K562 (cell line): ENCODE results near the gene CHMP2A. TPM values are rescaled to one million over a fixed set of nuclear protein-coding genes. Genes with fewer than 3 reads are reported as not detected.

Source experiments
- ATAC-seq: fragments of 200-7000 bp; cut with Tn5 transposase; 3 replicates; pipeline ENCODE4 v1.9.1; 2020; ENCODE audit warnings: moderate library complexity
- BruUV-seq: library from RNA; stranded (reverse); fragments of 400-500 nt; replicated peaks from 2 replicates; lab custom pipeline; 2021; lab: Mats Ljungman, UMichigan
- CTCF ChIA-PET: fragments of 300-600 bp; formaldehyde crosslinking; extraction: SDS; loops from one replicate; lab custom pipeline; 2021; ENCODE audit warnings: low intra/inter-chr PET ratio; lab: Yijun Ruan, JAX
- POLR2A ChIA-PET: fragments of 300-600, 350-650 bp; sonication (Branson Sonifier 250); formaldehyde crosslinking; extraction: SDS; loops from one replicate; lab custom pipeline; 2021; ENCODE audit warnings: antibody characterized with exemption, inconsistent platforms; lab: Yijun Ruan, JAX
- DNase-seq, 4 experiments: peaks; one replicate each; pipeline versions ENCODE4 v3.0.0 to v3.0.0-alpha.2; 2011 to 2018; ENCODE audit warnings: low spot score in 3 of 4, mixed read lengths in 3 of 4; ENCODE audit errors: extremely low read depth in 1 of 4
- FAIRE-seq: peaks from 2 replicates; lab custom pipeline; 2011; peaks lifted over from hg19 to GRCh38; lab: Jason Lieb, UNC
- H2AFZ ChIP-seq: 2 replicates; pipeline ENCODE4 v1.6.0; 2011; ENCODE audit warnings: low read depth, low read length, control low read depth, inconsistent platforms
- H3K27ac ChIP-seq: fragments of 200-600 bp; 3 replicates; pipeline ENCODE4 v1.8.0; 2011; ENCODE audit warnings: low read depth, mild to moderate bottlenecking, control low read depth, inconsistent platforms, low read length, moderate library complexity, mixed read lengths; ENCODE audit errors: extremely low read depth
- H3K27me3 ChIP-seq, 2 experiments: fragments of 300-600 bp in 1 of 2; 2 replicates in 1 of 2; 3 replicates in 1 of 2; pipeline versions ENCODE4 v1.6.0 to v1.8.0; 2011; ENCODE audit warnings: inconsistent platforms in 2 of 2, low read length in 2 of 2, mild to moderate bottlenecking in 1 of 2, mixed read lengths in 1 of 2, moderate library complexity in 1 of 2; ENCODE audit not compliant: control insufficient read depth in 2 of 2, insufficient read depth in 2 of 2
- H3K36me3 ChIP-seq: fragments of 300-600 bp; 3 replicates; pipeline ENCODE4 v1.8.0; 2011; ENCODE audit warnings: mild to moderate bottlenecking, low read length, inconsistent platforms; ENCODE audit not compliant: control insufficient read depth, insufficient read depth
- H3K4me1 ChIP-seq, 2 experiments: fragments of 200-600 bp in 1 of 2; replicated peaks in 1 of 2; 2 replicates in 1 of 2; 3 replicates in 1 of 2; pipeline versions ENCODE4 v1.5.1 to v1.8.0; 2011; ENCODE audit warnings: inconsistent platforms in 2 of 2, low read length in 2 of 2, mild to moderate bottlenecking in 1 of 2, mixed read lengths in 1 of 2, moderate library complexity in 1 of 2; ENCODE audit not compliant: control insufficient read depth in 2 of 2, insufficient read depth in 2 of 2
- H3K4me2 ChIP-seq: 2 replicates; pipeline ENCODE4 v1.6.1; 2011; ENCODE audit warnings: low read length, control low read depth, inconsistent platforms, mixed read lengths; ENCODE audit not compliant: insufficient read depth
- H3K4me3 ChIP-seq: fragments of 200-600 bp; sonication (generic), shearing (Covaris generic); 2 replicates; pipeline ENCODE4 v1.5.1; 2016; ENCODE audit warnings: control low read depth, inconsistent platforms
- H3K79me2 ChIP-seq: fragments of 200-600 bp; 3 replicates; pipeline ENCODE4 v1.8.0; 2011; ENCODE audit warnings: low read length, inconsistent platforms; ENCODE audit not compliant: control insufficient read depth, insufficient read depth
- H3K9ac ChIP-seq, 2 experiments: 2 replicates each; pipeline versions ENCODE4 v1.6.0 to v1.6.1; 2011; ENCODE audit warnings: low read depth in 2 of 2, low read length in 2 of 2, control low read depth in 1 of 2, inconsistent platforms in 1 of 2, mild to moderate bottlenecking in 1 of 2, mixed read lengths in 1 of 2; ENCODE audit not compliant: insufficient read depth in 1 of 2
- H3K9me1 ChIP-seq: one replicate; pipeline ENCODE4 v1.6.0; 2011; ENCODE audit warnings: inconsistent platforms, mild to moderate bottlenecking, low read length, moderate library complexity; ENCODE audit not compliant: control insufficient read depth, insufficient read depth
- H3K9me3 ChIP-seq: replicated peaks from 2 replicates; pipeline ENCODE4 v1.5.1; 2011; ENCODE audit warnings: low read depth, low read length, inconsistent platforms; ENCODE audit not compliant: control insufficient read depth, insufficient read depth
- H4K20me1 ChIP-seq: replicated peaks from 2 replicates; pipeline ENCODE4 v1.6.1; 2011; ENCODE audit warnings: low read length, inconsistent platforms, mixed read lengths; ENCODE audit not compliant: control insufficient read depth, insufficient read depth
- CEBPB ChIP-seq: fragments of 450-650 bp; IDR thresholded peaks from 2 replicates; pipeline ENCODE4 v1.6.1; 2016; ENCODE audit warnings: missing genetic modification characterization, missing compliant biosample characterization
- ELF4 ChIP-seq: fragments of 450-650 bp; formaldehyde crosslinking; IDR thresholded peaks from 2 replicates; pipeline ENCODE4 v1.4.0; 2022; ENCODE audit warnings: missing genetic modification characterization
- ILF3 ChIP-seq: fragments of 450-650 bp; IDR thresholded peaks from 2 replicates; pipeline ENCODE4 v1.6.1; 2018; ENCODE audit warnings: antibody characterized with exemption, mild to moderate bottlenecking, moderate library complexity, borderline replicate concordance
- OTX1 ChIP-seq: fragments of 450-650 bp; formaldehyde crosslinking; IDR thresholded peaks from 2 replicates; pipeline ENCODE4 v1.4.0; 2022; ENCODE audit warnings: mild to moderate bottlenecking
- PHF8 ChIP-seq: fragments of 200-600 bp; sonication (generic); IDR thresholded peaks from 2 replicates; pipeline ENCODE4 v1.6.1; 2012; ENCODE audit warnings: mixed run types, mild to moderate bottlenecking, inconsistent platforms, low read length, moderate library complexity, borderline replicate concordance
- POLR2AphosphoS2 ChIP-seq: IDR thresholded peaks from 2 replicates; pipeline ENCODE4 v1.6.1; 2012; ENCODE audit warnings: low read length, improper control_type of control experiment
- SPI1 ChIP-seq: IDR thresholded peaks from 2 replicates; pipeline ENCODE4 v1.6.1; 2011; ENCODE audit warnings: low read depth, low read length, control low read depth, borderline replicate concordance
- ZEB2 ChIP-seq: fragments of 450-650 bp; IDR thresholded peaks from 2 replicates; pipeline ENCODE4 v1.6.1; 2016
- ZNF197 ChIP-seq: fragments of 200-800 bp; sonication (Bioruptor generic); IDR thresholded peaks from 2 replicates; pipeline ENCODE4 v1.6.1; 2016; ENCODE audit warnings: low read depth, missing genetic modification characterization, missing compliant biosample characterization
- ZNF311 ChIP-seq: fragments of 250-450 bp; sonication (Bioruptor Pico); IDR thresholded peaks from 2 replicates; pipeline ENCODE4 v1.4.0; 2020; ENCODE audit warnings: mild to moderate bottlenecking, moderate library complexity
- WGBS: fragments of 100-300 bp; shearing (Covaris generic); methylation state at CpG from one replicate; pipeline ENCODE4 v1.1.6; 2016; ENCODE audit warnings: low coverage, mixed read lengths; ENCODE audit not compliant: insufficient coverage; ENCODE audit errors: missing lambda C conversion rate; 5-methylcytosine and 5-hydroxymethylcytosine counted together
- in situ Hi-C: fragments of 300-500 bp; cut with MboI; formaldehyde crosslinking; loops from 4 replicates; pipeline ENCODE4 v1.15.0; 2018; ENCODE audit warnings: inconsistent platforms, mixed read lengths
- intact Hi-C: fragments of 100-400 bp; cut with micrococcal nuclease; formaldehyde crosslinking; loops from 2 replicates; pipeline ENCODE4 v1.14.2; 2022
- polyA plus RNA-seq, 8 experiments: library from polyadenylated mRNA; depleted of rRNA in 4 of 8; stranded (reverse) in 5 of 8; unstranded in 3 of 8; fragments of >200 nt; fragmentation: Nextera tagmentation in 2 of 8; fragmentation: Illumina TruSeq in 1 of 8; extraction: Ambion mirVana in 2 of 8; extraction: Trizol in 1 of 8; gene quantifications; 2 replicates each; pipeline versions ENCODE4 v1.2.1 to v1.2.3, GENCODE V29; 2011 to 2014; ENCODE audit warnings: inconsistent platforms in 1 of 8, missing spikeins in 1 of 8
- total RNA-seq, 7 experiments: library from RNA; depleted of rRNA in 6 of 7; stranded (reverse); fragments of >200 nt in 6 of 7; fragmentation: Illumina TruSeq in 2 of 7; extraction: Trizol in 2 of 7; gene quantifications; 2 replicates each; pipeline versions ENCODE4 v1.2.1 to v1.2.3, GENCODE V29; 2011 to 2021; ENCODE audit warnings: low replicate concordance in 1 of 7
- TF ChIP-seq, protein P1 (sequence below): fragments of 450-650 bp; formaldehyde crosslinking; IDR thresholded peaks from 2 replicates; pipeline ENCODE4 v1.4.0; 2022; ENCODE audit warnings: missing genetic modification characterization
- TF ChIP-seq, protein P2 (sequence below), 2 experiments: fragments of 450-650 bp in 1 of 2; sonication (generic) in 1 of 2; formaldehyde crosslinking in 1 of 2; IDR thresholded peaks in 1 of 2; conservative IDR thresholded peaks in 1 of 2; 2 replicates each; pipeline versions ENCODE4 v1.6.1 to v1.8.1; 2016 to 2023; ENCODE audit warnings: mild to moderate bottlenecking in 2 of 2, moderate library complexity in 2 of 2, inconsistent platforms in 1 of 2, missing genetic modification reagents in 1 of 2
- TF ChIP-seq, protein P3 (sequence below): fragments of 450-650 bp; formaldehyde crosslinking; conservative IDR thresholded peaks from 2 replicates; pipeline ENCODE4 v1.4.0; 2022; ENCODE audit warnings: mild to moderate bottlenecking, missing genetic modification characterization
- TF ChIP-seq, protein P4 (sequence below): fragments of 450-650 bp; formaldehyde crosslinking; IDR thresholded peaks from 2 replicates; pipeline ENCODE4 v1.4.0; 2020; ENCODE audit warnings: mild to moderate bottlenecking, moderate library complexity

CHMP2A gene
- total and polyA plus RNA-seq, 9 of the 15 experiments (the other 6 are each of a cell fraction or from before 2014, with no cell fraction given), result 57.6 to 159 (median 87.2) TPM

DNA sequence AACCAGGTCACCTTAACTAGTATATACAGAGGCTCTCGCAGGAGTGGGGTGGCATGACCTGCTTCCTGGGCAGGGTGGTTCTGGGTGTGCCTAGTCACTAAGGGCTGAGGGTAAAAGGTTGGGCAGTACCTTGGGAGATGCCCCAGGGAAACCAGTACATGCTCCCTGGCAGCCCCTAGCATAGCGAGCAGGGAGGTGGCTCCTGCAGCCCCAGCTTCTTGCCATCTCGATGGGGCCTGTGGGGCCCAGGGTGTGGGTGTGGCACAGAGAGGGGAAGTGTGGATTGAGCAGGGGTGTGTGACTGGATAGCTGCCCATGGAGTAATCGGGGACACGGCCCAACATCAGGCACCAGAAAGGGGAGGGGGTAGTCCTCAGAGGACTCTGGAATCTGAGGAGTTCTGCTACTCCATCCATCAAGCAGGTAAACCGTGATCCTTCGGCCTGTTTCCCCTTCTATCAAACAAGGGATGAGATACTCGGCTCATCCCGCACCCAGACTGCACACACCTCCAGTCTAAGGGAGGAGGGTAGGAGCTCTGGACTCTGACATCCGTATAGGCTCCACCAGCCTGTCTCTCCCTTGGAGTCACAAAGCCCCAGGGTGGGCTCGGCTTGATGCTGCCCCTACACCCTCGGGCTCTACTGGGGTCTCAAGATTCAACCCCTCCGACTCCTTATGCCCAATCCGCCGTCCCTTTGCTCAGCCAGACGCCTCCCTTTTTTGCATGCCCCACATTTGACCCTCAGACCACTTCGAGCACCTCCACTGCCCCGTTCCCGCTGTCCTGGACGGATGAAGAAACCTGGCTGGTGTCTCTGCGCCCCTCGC, 36.4 kb downstream of the CHMP2A start:
- H3K9ac ChIP-seq, result peak overlapping the region; percentile 95 to 97
- H3K79me2 ChIP-seq, result peaks cover 55% of the 10 kb centered on the region
- no peaks in the 10 kb centered on the region for H4K20me1 ChIP-seq
- ChIA-PET POLR2A (interaction anchor here (0.6 to 2.3 kb wide), 16 partner anchors 9 to 335 kb away, joined by 3 to 14 read pairs (median 4); partner anchors contain the start of genes CHMP2A, TRIM28, ZNF274 and ZNF837), CTCF (interaction anchor here (0.6 to 2.7 kb wide), 6 partner anchors 26 to 806 kb away, joined by 3 to 23 read pairs (median 4); partner anchors contain the start of genes TRIM28 and ZNF274)
- H2AFZ ChIP-seq, result peak overlapping the region; percentile 99; the same call in 1 of the 2 replicates
- in situ Hi-C loops, result no loop called here
- 17% methylated on average over 21 of the region's 22 CpGs for WGBS
- peak overlapping the region; percentile 92 for H3K27ac ChIP-seq
- DNase-seq, result no peak
- peaks cover 9 to 56% of the 10 kb centered on the region in 2 experiments for H3K4me1 ChIP-seq
- FAIRE-seq, result no peak
- H3K36me3 ChIP-seq, result peaks cover 29% of the 10 kb centered on the region; the same call in 2 of the 3 replicates
- peaks cover 5% of the 10 kb centered on the region for H3K9me1 ChIP-seq
- no peaks in the 10 kb centered on the region for H3K27me3 ChIP-seq
- peak overlapping the region; percentile 79 for H3K4me3 ChIP-seq
- no TSS peak for BruUV-seq
- no peak for ATAC-seq
- H3K9me3 ChIP-seq, result no peaks in the 10 kb centered on the region
- intact Hi-C loops, result loop anchor here (1.0 kb wide), 4 partner anchors 42 to 299 kb away; partner anchors contain the start of genes ZNF446 and ZSCAN22
- peak overlapping the region; percentile 98 for H3K4me2 ChIP-seq
- TF ChIP-seq ZEB2, result 0 out of 2 replicates have a peak, but pooled peaks have one; percentile 18
- TF ChIP-seq CEBPB (tag), result 0 out of 2 replicates have a peak, but pooled peaks have one; percentile 24
- TF ChIP-seq, protein P1, sequence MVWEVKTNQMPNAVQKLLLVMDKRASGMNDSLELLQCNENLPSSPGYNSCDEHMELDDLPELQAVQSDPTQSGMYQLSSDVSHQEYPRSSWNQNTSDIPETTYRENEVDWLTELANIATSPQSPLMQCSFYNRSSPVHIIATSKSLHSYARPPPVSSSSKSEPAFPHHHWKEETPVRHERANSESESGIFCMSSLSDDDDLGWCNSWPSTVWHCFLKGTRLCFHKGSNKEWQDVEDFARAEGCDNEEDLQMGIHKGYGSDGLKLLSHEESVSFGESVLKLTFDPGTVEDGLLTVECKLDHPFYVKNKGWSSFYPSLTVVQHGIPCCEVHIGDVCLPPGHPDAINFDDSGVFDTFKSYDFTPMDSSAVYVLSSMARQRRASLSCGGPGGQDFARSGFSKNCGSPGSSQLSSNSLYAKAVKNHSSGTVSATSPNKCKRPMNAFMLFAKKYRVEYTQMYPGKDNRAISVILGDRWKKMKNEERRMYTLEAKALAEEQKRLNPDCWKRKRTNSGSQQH (CRISPR knock-in tag), result peak; percentile 40; the same call in 1 of the 2 replicates
- TF ChIP-seq, protein P2, sequence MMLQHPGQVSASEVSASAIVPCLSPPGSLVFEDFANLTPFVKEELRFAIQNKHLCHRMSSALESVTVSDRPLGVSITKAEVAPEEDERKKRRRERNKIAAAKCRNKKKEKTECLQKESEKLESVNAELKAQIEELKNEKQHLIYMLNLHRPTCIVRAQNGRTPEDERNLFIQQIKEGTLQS (IDR thresholded peaks at IDR 0.05), result no peak
- TF ChIP-seq, protein P2 (CRISPR knock-in tag; conservative IDR thresholded peaks at IDR 0.05), result no peak
- no peak for TF ChIP-seq PHF8
- TF ChIP-seq ILF3, result no peak
- TF ChIP-seq, protein P3, sequence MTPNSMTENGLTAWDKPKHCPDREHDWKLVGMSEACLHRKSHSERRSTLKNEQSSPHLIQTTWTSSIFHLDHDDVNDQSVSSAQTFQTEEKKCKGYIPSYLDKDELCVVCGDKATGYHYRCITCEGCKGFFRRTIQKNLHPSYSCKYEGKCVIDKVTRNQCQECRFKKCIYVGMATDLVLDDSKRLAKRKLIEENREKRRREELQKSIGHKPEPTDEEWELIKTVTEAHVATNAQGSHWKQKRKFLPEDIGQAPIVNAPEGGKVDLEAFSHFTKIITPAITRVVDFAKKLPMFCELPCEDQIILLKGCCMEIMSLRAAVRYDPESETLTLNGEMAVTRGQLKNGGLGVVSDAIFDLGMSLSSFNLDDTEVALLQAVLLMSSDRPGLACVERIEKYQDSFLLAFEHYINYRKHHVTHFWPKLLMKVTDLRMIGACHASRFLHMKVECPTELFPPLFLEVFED (CRISPR knock-in tag), result 0 out of 2 replicates have a peak, but pooled peaks have one; percentile 29
- TF ChIP-seq ZNF197 (CRISPR knock-in tag), result peak; percentile 18; the same call in 1 of the 2 replicates
- no peak for TF ChIP-seq POLR2AphosphoS2
- TF ChIP-seq ELF4 (CRISPR knock-in tag), result 0 out of 2 replicates have a peak, but pooled peaks have one; percentile 61
- TF ChIP-seq ZNF311 (CRISPR knock-in tag), result no peak
- 0 out of 2 replicates have a peak, but pooled peaks have one; percentile 28 for TF ChIP-seq OTX1
- 0 out of 2 replicates have a peak, but pooled peaks have one; percentile 14 for TF ChIP-seq SPI1
- TF ChIP-seq, protein P4, sequence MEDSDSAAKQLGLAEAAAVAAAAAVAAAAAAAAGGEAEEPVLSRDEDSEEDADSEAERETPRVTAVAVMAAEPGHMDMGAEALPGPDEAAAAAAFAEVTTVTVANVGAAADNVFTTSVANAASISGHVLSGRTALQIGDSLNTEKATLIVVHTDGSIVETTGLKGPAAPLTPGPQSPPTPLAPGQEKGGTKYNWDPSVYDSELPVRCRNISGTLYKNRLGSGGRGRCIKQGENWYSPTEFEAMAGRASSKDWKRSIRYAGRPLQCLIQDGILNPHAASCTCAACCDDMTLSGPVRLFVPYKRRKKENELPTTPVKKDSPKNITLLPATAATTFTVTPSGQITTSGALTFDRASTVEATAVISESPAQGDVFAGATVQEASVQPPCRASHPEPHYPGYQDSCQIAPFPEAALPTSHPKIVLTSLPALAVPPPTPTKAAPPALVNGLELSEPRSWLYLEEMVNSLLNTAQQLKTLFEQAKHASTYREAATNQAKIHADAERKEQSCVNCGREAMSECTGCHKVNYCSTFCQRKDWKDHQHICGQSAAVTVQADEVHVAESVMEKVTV, result peak; percentile 9; the same call in 1 of the 2 replicates
